Fibroblast of skin of left biceps (primary cell): ENCODE data around the gene C19orf73.
A peak's percentile ranks its signal among the peaks of the same experiment; 100 is the strongest.
"Not testable (repeated sequence)": the region's sequence is repeated elsewhere in the genome, so short reads cannot be mapped to it uniquely, and the experiment has no call there.

ENCODE experiments used
- DNase-seq, 2 experiments: peaks; one replicate each; pipeline ENCODE4 v3.0.0-alpha.2; 2013; ENCODE audit warnings: low read depth in 2 of 2

Gene C19orf73

GRCh38 chr19:49101160-49101559 is 17.8 kb downstream of the C19orf73 start:
- DNase-seq: no peak

GRCh38 chr19:49098795-49099194 is 20.1 kb downstream of the C19orf73 start:
- no peak for DNase-seq

- no peak for DNase-seq
Measured at GRCh38 chr19:49097453-49098288, 21.3 kb downstream of the C19orf73 start.

GRCh38 chr19:49094505-49095482 is 24.1 kb downstream of the C19orf73 start:
- no peak for DNase-seq

GRCh38 chr19:49092686-49093085 is 26.3 kb downstream of the C19orf73 start:
- no peak for DNase-seq

- DNase-seq: no peak
Measured at GRCh38 chr19:49091391-49092038, 27.4 kb downstream of the C19orf73 start.

- no peak for DNase-seq
Measured at GRCh38 chr19:49086296-49086695, 32.6 kb downstream of the C19orf73 start.

- DNase-seq: no peak
Measured at GRCh38 chr19:49085868-49086232, 33.1 kb downstream of the C19orf73 start.

- peak; percentile 99 for DNase-seq
Measured at GRCh38 chr19:49085020-49085867, 33.7 kb downstream of the C19orf73 start, which contains the start of gene SNRNP70. Gene SNRNP70, plus strand, starts transcription at chr19:49085451. Its CDS starts 964 bp downstream, at chr19:49086415.

- DNase-seq: no peak
Measured at GRCh38 chr19:49084206-49085019, 34.5 kb downstream of the C19orf73 start.

- no peak for DNase-seq
Measured at GRCh38 chr19:49081273-49081672, 37.7 kb downstream of the C19orf73 start.

GRCh38 chr19:49080392-49080791 is 38.6 kb downstream of the C19orf73 start:
- no peak for DNase-seq

GRCh38 chr19:49074869-49075268 is 44.1 kb downstream of the C19orf73 start:
- not testable (repeated sequence) for DNase-seq

GRCh38 chr19:49073514-49074378 is 45.2 kb downstream of the C19orf73 start:
- DNase-seq: no peak

- no peak for DNase-seq
Measured at GRCh38 chr19:49071860-49072547, 46.9 kb downstream of the C19orf73 start.

GRCh38 chr19:49070416-49070815 is 48.5 kb downstream of the C19orf73 start:
- no peak for DNase-seq

- DNase-seq: no peak
Measured at GRCh38 chr19:49069026-49069425, 49.9 kb downstream of the C19orf73 start.
